ENCODE measurements around the gene TP53I13.

Gene TP53I13

GRCh38 chr17:29577385-29578211, 9.1 kb downstream of the TP53I13 start:
- no peak overlapping the region for H3K4me3 ChIP-seq (replicated peaks; ENCODE audit: low read depth, low read length)
- TF ChIP-seq CTCF (IDR thresholded peaks at IDR 0.05; ENCODE audit: low read length, missing control alignments) = no peak
- peak; percentile 48 for DNase-seq (ENCODE audit: low read depth)

GRCh38 chr17:29578626-29579485, 10.4 kb downstream of the TP53I13 start:
- TF ChIP-seq CTCF (IDR thresholded peaks at IDR 0.05; ENCODE audit: low read length, missing control alignments) = no peak
- no peak overlapping the region for H3K4me3 ChIP-seq (replicated peaks; ENCODE audit: low read depth, low read length)
- DNase-seq (ENCODE audit: low read depth) = no peak

GRCh38 chr17:29579866-29580771, 11.6 kb downstream of the TP53I13 start:
- no peak overlapping the region for H3K4me3 ChIP-seq (replicated peaks; ENCODE audit: low read depth, low read length)
- TF ChIP-seq CTCF (IDR thresholded peaks at IDR 0.05; ENCODE audit: low read length, missing control alignments) = peak; percentile 88
- DNase-seq (ENCODE audit: low read depth) = peak; percentile 83

- no peak for TF ChIP-seq CTCF (IDR thresholded peaks at IDR 0.05; ENCODE audit: low read length, missing control alignments)
- H3K4me3 ChIP-seq (replicated peaks; ENCODE audit: low read depth, low read length) = no peak overlapping the region
- no peak for DNase-seq (ENCODE audit: low read depth)
Observed at GRCh38 chr17:29581583-29582253, 13.2 kb downstream of the TP53I13 start.

GRCh38 chr17:29582254-29582765, 13.8 kb downstream of the TP53I13 start:
- DNase-seq (ENCODE audit: low read depth) = no peak
- no peak overlapping the region for H3K4me3 ChIP-seq (replicated peaks; ENCODE audit: low read depth, low read length)
- TF ChIP-seq CTCF (IDR thresholded peaks at IDR 0.05; ENCODE audit: low read length, missing control alignments) = no peak

GRCh38 chr17:29582772-29583171, 14.3 kb downstream of the TP53I13 start:
- H3K4me3 ChIP-seq (replicated peaks; ENCODE audit: low read depth, low read length) = no peak overlapping the region
- DNase-seq (ENCODE audit: low read depth) = no peak
- TF ChIP-seq CTCF (IDR thresholded peaks at IDR 0.05; ENCODE audit: low read length, missing control alignments) = no peak

Measured in fibroblast of pulmonary artery (primary cell).